NCI-H446 (cell line): ENCODE data around the gene SYT3.

ENCODE experiments used
- DNase-seq, 2 experiments: peaks; one replicate each; lab custom pipeline; 2025; lab: John Stamatoyannopoulos, UW

SYT3 gene

DNA sequence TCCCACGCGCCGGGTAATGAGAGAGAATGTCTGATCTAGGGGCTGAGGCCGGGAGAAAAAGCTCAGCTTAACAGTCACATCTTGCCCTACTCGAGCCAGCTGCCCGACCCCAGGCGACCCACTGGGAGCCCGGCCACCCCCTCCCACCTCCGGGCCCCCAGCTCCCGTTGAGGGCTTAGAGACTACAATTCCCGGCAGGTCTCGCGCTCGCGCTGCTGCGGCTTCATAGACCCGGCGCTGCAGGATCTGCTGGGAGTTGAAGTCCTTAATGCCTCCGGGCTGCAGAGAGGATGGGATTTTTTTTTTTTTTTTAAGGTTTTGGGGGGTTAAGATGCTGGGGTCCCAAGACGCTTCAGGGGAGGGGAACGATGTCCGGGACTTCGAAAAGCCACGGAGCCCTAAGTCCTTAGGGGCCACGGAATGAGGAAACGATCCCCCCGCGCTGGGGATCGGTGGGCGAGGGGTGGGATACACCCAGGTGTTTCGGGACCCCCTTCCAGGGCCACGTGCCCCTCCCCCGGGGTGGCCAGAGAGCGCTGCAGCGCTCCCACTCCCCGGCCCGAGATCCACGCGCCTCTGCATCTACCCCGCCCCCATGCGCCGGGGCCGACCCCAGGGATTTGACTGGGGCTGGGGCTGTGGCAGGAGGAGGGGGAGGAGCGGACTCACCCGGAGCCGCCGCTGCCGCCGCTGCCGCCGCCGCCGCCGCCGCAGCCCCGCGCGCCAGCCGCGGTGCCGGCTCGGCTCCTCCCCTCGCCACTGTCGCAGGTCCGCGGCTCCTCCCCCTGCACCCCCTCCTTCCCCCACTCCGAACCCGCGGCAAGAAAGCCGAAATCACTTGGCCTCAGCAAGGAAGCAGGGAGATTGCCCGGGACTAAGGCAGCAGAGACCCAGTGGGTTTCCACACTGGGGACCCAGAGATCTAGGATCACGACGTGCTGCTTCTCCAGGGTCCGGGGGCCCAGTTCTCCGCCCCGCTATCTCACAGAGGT, at the start of gene SYT3:
SYT3 (minus strand) TSS at position 761 of the 992 bp plus-strand sequence. CDS start 2,470 bp downstream, outside the sequence.
- peak in 1 of 2 experiments; percentile 22 for DNase-seq

GRCh38 chr19:50688766-50689165, 49.1 kb upstream of the SYT3 start:
- DNase-seq, result no peak

GRCh38 chr19:50686310-50687032, 46.8 kb upstream of the SYT3 start:
- DNase-seq, result no peak

- DNase-seq, result peak; percentile 48 to 84
Observed at GRCh38 chr19:50679177-50680125, 39.8 kb upstream of the SYT3 start.

DNA sequence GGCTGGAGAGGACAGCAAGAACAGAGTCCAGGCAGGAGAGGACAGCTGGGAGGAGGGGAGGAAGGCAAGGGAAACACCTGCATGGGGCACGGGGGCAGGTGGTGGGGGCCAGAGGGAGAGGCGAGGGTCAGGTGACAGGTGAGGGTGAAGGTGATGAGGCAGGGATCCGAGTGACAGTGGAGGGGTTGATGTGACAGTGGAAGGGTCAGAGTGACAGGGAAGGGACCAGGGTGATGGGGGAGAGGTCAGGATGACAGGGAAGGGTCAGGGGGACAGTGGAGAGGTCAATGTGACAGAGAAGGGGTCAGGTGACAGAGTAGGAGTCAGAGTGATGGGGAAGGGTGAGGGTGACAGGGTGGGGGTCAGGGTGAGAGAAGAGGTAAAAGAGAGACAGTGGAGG, 38.6 kb upstream of the SYT3 start:
- DNase-seq, result no peak

DNA sequence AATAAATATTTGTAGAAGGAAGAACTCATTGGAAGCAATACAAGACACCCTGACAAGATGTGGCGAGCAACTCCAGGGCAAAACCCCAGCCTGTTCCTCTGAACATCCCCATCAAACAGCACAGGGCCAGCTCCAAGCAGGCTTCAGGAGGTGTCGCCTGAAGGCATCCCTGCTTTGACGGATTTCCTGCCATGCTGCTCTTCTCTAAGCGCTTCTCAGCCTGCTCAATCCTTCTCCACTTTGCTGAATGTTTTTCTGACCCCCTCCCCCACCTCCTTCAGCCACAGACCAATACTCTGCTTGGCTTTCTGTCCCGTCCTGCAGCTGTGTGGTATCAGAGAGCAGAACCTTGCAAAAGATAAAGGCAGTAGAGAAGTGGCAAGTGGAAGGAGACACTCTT, 38.0 kb upstream of the SYT3 start:
- DNase-seq, result no peak

- no peak for DNase-seq
Observed at GRCh38 chr19:50676625-50677197, 37.0 kb upstream of the SYT3 start.

GRCh38 chr19:50673118-50673517, 33.4 kb upstream of the SYT3 start:
- no peak for DNase-seq

- no peak for DNase-seq
Observed at GRCh38 chr19:50670102-50670380, 30.4 kb upstream of the SYT3 start.

DNA sequence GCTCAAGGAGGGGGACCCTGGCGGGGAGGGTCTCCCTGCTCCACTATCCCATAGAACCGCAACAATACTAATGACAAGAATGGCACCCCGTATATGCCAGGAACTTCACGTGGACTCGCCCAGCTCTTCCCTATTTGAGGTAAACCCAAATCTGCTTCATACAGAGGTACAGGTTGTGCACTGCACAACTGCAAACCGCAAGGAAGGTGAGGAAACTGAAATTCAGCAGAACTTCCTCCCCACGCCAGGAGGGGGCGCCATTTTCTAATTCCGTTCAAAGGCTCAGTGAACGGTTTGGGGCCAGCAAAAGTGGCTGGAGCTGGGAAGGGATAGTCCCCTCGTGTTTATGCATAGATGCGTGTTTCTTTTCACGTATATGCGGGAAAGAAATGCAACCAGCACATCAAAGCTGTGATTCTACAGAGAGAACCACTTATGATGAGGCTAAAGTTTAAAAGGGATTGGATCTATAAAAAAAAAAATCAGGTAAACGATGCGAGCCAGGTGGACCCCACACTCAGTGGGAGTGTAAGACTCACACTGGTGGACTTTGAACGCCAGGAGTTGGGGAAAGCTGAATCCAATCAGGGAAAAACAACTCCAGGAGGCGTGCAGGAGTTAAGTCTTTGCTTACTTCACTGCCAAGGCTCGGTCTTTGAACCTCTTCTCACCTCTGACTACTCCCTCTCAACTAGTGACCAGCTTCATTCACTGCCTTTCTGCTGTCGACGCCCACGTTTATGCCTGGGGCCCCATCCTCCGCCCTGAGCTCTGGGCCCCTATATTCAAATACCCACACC, 29.8 kb upstream of the SYT3 start:
- peak in 1 of 2 experiments; percentile 23 for DNase-seq

GRCh38 chr19:50668879-50669278, 29.2 kb upstream of the SYT3 start:
- no peak for DNase-seq

GRCh38 chr19:50668416-50668815, 28.7 kb upstream of the SYT3 start:
- no peak for DNase-seq

DNA sequence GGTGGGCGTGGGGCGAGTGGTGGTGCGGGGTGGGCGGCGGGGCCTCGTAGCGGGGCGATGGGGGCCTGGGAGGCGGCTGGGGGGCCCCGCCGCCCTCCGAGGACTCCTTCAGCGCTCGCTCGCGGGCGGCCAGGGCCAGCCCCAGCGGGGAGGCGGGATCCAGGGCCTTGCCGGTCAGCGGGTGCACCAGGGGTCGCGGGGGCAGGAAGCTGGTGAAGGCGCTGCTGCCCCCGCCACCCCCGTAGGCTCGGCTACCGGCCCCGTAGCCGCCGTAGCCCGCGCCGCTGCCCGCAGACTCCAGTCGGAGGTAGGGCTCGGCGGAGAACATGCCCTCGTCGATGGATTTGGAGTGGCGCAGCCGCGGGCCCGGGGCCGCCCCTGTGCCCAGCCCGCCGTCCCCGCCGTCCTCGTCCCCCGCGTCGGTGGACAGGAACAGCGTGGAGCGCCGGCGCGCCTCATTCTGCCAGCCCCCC, 28.1 kb upstream of the SYT3 start:
- DNase-seq, result no peak

- no peak for DNase-seq
Observed at GRCh38 chr19:50667177-50667758, 27.6 kb upstream of the SYT3 start.

- DNase-seq, result no peak
Observed at GRCh38 chr19:50666346-50667176, 26.9 kb upstream of the SYT3 start.

DNA sequence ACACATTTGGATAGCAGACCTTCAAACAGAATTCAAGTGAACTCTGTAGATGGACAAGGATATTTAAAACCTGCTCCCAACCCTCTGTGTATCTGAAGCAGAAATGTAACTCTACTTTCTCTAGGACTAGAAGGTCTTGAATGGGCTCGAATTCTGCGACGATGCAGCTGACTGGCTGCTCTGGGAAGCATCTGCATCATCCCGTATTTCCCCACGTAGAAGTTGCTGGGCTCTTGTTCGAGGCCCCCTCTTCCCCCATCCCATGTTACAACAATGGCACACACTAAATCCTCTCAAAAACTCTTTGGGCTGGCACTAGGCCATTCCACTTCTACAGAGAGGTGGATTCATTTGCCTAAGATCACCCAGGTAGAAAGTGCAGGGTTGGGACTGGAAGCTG, 24.5 kb upstream of the SYT3 start:
- no peak for DNase-seq

DNA sequence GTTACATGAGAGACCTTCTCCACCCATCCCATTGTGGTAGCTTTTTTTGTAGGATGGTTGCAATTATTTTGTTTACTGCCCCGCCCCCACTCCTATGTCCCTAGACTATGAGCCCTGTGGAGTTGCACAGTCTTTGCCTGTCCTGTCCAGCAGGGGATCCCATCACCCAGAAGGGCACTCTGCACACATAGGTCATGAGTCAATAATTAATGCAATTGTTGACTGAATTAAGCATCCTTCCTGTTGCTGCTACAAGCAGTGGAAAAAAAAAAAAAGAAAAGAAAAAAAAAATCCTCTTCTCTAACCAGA, 23.8 kb upstream of the SYT3 start:
- no peak for DNase-seq

DNA sequence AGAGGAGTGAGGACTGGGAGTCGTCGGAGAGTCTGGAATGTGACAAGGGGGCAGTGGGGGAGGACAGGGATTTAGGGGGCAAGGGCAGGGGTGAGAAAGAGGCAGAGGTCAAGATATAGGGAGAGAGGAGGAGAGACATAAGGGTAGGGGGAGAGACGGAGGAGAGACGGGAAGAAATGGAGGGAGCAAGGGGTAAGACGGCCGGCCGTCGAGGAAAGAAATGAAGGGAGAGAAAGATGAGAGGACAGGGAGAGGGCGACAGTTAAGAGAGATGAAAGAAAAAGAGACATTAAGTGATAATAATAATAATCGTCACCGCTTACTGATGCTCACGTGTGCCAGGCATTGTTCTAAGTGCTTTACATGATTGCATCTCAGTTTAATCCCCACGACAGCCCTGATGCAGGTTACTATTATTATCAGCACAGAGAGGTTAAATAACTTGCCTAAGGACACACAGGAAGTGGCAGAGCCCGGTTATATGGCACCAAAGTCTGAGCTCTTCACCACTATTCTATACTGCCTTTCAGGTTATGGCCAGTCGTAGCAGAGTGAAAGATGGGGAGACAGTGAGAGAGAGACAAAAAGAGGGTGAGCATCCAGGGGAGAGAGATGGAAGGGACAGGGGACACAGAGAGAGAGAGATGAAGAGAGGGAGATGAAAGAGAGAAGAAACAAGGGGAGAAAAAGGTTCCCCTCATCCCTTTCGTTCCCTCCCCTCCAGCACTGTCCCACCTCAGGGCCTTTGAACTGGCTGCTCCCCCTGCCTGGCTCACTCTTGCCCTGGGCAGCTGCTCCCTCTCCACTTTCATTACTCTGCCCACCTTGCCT, 23.2 kb upstream of the SYT3 start:
- DNase-seq, result no peak
